VCaP (cell line): Measurements from ENCODE around the gene ITCH.
A peak's percentile ranks its signal among the peaks of the same experiment; 100 is the strongest.
"Not testable (repeated sequence)": the region's sequence is repeated elsewhere in the genome, so short reads cannot be mapped to it uniquely, and the experiment has no call there.

Experiments
- H3K27ac ChIP-seq: fragments of 450-650 bp; 2 replicates; pipeline ENCODE4 v1.5.1; 2017
- TF ChIP-seq, protein P1 (sequence below): fragments of 450-650 bp; conservative IDR thresholded peaks from 2 replicates; pipeline ENCODE4 v1.5.1; 2017; ENCODE audit warnings: mild to moderate bottlenecking, moderate library complexity

Gene ITCH

DNA sequence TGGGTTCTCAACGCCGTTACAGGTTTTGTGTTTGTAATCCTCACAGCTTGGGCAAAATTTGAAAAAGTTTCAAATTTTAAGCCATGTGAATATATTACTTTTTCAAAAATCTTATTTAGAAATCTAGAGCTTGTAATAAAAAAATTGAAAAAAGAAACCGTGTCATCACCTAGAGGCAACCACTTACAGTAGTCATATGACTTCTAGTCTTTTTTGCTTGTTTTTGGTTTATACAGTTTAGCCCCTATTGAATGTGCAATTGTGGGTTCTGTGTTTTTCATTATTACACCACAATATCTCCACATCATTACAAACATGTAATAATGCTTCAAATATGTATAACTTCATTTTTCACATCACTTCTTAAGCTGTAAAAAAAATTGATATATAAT lies 154.0 kb downstream of the ITCH start:
- TF ChIP-seq, protein P1, sequence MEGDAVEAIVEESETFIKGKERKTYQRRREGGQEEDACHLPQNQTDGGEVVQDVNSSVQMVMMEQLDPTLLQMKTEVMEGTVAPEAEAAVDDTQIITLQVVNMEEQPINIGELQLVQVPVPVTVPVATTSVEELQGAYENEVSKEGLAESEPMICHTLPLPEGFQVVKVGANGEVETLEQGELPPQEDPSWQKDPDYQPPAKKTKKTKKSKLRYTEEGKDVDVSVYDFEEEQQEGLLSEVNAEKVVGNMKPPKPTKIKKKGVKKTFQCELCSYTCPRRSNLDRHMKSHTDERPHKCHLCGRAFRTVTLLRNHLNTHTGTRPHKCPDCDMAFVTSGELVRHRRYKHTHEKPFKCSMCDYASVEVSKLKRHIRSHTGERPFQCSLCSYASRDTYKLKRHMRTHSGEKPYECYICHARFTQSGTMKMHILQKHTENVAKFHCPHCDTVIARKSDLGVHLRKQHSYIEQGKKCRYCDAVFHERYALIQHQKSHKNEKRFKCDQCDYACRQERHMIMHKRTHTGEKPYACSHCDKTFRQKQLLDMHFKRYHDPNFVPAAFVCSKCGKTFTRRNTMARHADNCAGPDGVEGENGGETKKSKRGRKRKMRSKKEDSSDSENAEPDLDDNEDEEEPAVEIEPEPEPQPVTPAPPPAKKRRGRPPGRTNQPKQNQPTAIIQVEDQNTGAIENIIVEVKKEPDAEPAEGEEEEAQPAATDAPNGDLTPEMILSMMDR = no peak
- H3K27ac ChIP-seq = peak overlapping the region; percentile 97

DNA sequence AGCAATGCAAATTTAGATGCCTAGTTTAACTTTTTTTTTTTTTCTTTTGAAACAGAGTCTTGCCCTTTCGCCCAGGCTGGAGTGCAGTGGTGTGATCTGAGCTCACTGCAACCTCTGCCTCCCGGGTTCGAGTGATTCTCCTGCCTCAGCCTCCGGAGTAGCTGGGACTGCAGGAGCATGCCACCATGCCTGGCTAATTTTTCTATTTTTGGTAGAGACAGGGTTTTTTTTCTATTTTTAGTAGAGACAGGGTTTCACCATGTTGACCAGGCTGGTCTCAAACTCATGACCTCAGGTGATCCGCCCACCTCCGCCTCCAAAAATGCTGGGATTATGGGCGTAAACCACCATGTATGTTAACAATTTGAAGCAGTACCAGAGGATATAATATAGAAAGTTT lies 155.8 kb downstream of the ITCH start:
- not testable (repeated sequence) for H3K27ac ChIP-seq

DNA sequence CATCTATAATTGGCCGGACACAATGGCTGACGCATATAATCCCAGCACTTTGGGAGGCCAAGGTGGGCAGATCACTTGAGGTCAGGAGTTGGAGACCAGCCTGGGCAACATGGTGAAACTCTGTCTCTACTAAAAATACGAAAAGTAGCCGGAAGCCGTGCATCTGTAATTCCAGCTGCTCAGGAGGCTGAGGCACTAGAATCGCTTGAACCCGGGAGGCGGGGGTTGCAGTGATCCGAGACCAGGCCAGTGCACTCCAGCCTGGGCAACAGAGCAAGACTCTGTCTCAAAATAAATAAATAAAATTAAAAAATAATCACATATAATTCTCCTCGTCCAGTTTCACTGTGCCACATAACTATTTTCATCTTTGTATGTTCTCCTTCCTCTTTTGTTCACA lies 156.8 kb downstream of the ITCH start:
- not testable (repeated sequence) for H3K27ac ChIP-seq

DNA sequence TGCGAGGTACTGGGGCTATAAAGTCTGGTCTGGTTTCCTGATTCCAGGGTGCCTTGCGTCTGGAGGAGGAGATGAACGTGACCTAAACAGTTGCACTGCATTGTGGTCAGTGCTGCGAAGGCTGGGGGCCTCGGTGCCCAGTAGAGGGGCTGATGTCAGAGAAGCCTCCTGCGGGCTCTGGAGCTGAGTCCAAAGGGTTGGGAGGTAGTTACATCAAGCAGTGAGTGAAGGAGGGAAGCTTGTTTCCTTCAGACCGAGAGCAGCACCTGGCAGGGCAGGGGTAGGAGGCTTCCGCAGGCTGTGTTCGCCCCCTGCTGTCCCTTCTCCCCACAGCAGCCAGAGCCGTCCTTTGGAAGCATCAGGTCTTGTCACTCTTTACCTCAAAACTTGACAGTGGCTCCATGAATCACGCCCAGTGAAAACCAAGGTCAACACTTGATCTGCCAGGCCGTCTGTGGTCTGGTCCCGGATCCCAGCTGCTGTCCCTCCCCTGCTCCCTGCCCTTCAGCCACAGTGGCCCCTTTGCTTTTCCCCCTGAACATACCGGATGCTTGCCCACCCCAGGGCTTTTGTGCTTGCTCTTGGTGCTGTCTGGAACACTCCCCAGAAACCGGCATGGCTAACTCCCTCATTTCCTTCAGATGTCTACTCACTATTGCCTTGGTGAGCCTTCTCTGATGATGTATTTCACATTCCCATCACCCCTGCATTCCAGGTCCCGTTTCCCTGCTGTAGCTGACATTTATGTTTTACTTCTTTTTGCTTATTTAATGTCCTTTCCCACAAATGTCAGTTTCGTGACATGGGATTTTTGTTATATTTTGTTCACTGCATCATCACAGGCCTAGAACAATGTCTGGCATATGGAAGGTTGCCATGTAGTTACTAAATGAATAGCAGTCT lies 160.1 kb downstream of the ITCH start:
- TF ChIP-seq, protein P1 = peak; percentile 78
- H3K27ac ChIP-seq = peak overlapping the region; percentile 36

DNA sequence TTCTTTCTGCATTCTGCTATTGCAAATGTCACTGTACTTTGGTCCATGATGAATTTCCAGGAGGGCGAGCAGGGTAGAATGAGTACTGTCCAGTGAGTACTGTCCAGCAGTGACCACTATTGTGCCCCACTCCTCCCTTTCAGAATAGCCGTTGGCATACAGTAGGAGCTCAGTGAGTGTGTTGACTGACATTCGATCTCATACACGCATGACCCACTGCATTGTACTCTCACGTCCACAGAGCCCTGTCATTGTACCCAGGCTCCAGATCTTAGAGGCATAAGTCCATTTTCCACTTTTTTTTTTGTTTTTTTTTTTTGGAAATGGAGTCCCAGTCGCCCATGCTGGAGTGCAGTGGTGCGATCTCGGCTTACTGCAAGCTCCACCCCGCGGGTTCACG lies 161.4 kb downstream of the ITCH start:
- TF ChIP-seq, protein P1 = no peak
- peak overlapping the region; percentile 94 for H3K27ac ChIP-seq

DNA sequence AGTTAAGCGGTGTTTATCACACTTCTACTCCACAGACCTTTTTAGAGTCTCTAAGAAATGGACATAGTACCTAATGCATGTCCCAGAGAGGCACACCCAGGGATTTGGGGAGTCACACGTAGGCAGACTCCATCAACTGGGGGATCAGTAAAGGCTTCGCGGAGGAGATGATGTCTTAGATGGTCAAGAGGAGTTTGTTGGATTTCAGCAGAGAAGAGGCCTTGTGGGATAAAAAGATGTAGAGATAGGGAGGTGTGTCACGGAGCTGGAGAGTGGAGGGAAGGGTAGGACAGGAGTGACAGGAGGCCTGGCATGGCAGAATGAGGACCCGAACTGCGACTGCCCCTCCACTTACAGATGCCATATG lies 162.3 kb downstream of the ITCH start:
- TF ChIP-seq, protein P1 = no peak
- H3K27ac ChIP-seq = peak overlapping the region; percentile 94

DNA sequence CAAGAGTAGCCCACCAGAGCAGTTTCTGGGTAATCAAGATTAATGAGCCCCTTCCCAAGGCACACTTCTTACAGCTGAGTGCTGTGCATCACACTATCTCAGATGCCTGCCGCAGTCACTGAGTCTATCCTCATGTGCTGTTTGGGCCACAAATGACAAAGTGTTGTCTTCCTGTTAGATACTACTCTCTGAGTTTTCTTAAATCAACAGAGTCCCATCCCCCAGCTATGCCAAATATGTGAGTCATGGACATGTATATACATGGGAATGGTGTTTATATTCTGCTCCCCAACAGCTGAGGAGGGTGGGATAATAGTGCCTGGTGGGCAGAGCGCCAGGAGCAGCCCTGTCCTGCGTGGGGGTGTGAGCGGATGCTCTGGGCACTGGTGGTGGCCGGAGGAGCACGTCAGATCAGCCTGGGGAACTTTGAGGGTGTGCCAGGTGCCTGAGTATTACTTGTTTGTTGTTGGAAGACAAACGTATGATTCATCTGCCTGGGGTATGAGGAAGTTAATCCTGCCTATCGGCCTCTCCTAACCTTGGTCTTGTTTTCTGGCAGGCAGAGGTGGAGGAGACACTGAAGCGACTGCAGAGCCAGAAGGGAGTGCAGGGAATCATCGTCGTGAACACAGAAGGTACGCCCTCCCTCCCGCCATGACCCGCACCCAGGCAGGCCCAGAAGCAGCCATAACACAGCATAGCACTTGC lies 162.8 kb downstream of the ITCH start:
- H3K27ac ChIP-seq = peak overlapping the region; percentile 94
- TF ChIP-seq, protein P1 = no peak

DNA sequence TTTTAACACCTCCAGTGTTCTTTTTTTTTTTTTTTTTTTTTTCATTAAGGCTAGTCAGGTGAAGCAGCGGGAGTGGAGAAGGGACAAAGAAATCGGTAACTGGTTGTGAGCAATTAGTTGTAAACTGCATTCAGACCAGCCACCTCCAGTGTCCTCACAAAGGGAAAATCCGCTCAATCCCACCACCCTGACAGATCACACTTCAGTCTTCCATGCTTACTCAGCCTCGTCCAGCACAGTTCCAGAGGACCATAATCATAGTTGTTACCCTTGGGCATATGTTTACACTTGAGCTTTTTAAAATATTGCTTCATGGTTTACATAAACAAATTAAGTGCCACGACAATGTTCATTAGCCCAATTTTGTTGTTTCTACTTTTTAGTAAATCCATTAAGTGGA lies 163.4 kb downstream of the ITCH start:
- peak overlapping the region; percentile 94 for H3K27ac ChIP-seq

More for the DNA sequence above, 163.4 kb downstream of the ITCH start:
- TF ChIP-seq, protein P1 = no peak
